Measurements from ENCODE around the gene SELENOS. TPM values are rescaled to one million over a fixed set of nuclear protein-coding genes. Genes with fewer than 3 reads are reported as not detected.

SELENOS gene
- total and polyA plus RNA-seq, 9 of the 15 experiments (the other 6 are each of a cell fraction or from before 2014, with no cell fraction given) = 24.9 to 57.4 (median 47.9) TPM

GRCh38 chr15:101294731-101295606 is 17.7 kb upstream of the SELENOS start, which contains the start of gene SNRPA1 (continued):
- TF ChIP-seq SIN3A (IDR thresholded peaks at IDR 0.05; ENCODE audit: borderline replicate concordance in 2 of 2, control insufficient read depth in 1 of 2, low read depth in 2 of 2, low read length in 2 of 2) = peak; percentile 88 to 93; a peak in 3 of 4 replicates
- peak; percentile 23 for TF ChIP-seq PRDM10 (IDR thresholded peaks at IDR 0.05; ENCODE audit: partially characterized antibody)
- TF ChIP-seq KLF1 (tag; IDR thresholded peaks at IDR 0.05) = peak; percentile 62; the same call in 1 of the 2 replicates
- TF ChIP-seq ZNF395 (CRISPR knock-in tag; IDR thresholded peaks at IDR 0.05) = 0 out of 2 replicates have a peak, but pooled peaks have one; percentile 20
- TF ChIP-seq ZNF639 (CRISPR knock-in tag; conservative IDR thresholded peaks at IDR 0.05 in 1 of 2, IDR thresholded peaks at IDR 0.05 in 1 of 2) = peak in 1 of 2 experiments; percentile 96; a peak in 2 of 4 replicates
- 0 out of 2 replicates have a peak, but pooled peaks have one; percentile 18 for TF ChIP-seq ATF3 (IDR thresholded peaks at IDR 0.05)
- TF ChIP-seq ATF3 (CRISPR knock-in tag; conservative IDR thresholded peaks at IDR 0.05) = 0 out of 2 replicates have a peak, but pooled peaks have one; percentile 28
- TF ChIP-seq PCBP1 (IDR thresholded peaks at IDR 0.05; ENCODE audit: low read depth, low read length, poor library complexity, severe bottlenecking) = peak; percentile 50
- TF ChIP-seq HSF4 (CRISPR knock-in tag; IDR thresholded peaks at IDR 0.05; ENCODE audit: borderline replicate concordance) = no peak
- TF ChIP-seq MAX (CRISPR knock-in tag; IDR thresholded peaks at IDR 0.05) = peak; percentile 94
- peak in 1 of 2 experiments; percentile 61; a peak in 1 of 4 replicates for TF ChIP-seq UBTF (IDR thresholded peaks at IDR 0.05; ENCODE audit: borderline replicate concordance in 1 of 2, low read depth in 2 of 2, low read length in 2 of 2)
- TF ChIP-seq RUNX1 (IDR thresholded peaks at IDR 0.05; ENCODE audit: low read depth) = no peak
- TF ChIP-seq CREM (IDR thresholded peaks at IDR 0.05; ENCODE audit: low read depth) = peak; percentile 86; the same call in 1 of the 2 replicates

Data from K562 (cell line).